Suprapubic skin (tissue), 3 donors: ENCODE results near the gene SIAH3.

Experiments used
- POLR2A ChIP-seq, 2 donors: fragments of 450-650 bp; IDR thresholded peaks; one replicate each; pipeline ENCODE4 v1.6.1; 2017; ENCODE audit warnings: antibody characterized with exemption in 2 of 2, mild to moderate bottlenecking in 2 of 2, moderate library complexity in 2 of 2
- TF ChIP-seq, protein P1 (sequence below), 2 donors: fragments of 200-600 bp in 1 of 2; fragments of 450-650 bp in 1 of 2; sonication (generic) in 1 of 2; IDR thresholded peaks; one replicate each; pipeline ENCODE4 v1.5.1; 2016 to 2019; ENCODE audit warnings: antibody characterized with exemption in 2 of 2, mild to moderate bottlenecking in 1 of 2, moderate library complexity in 1 of 2

DNA sequence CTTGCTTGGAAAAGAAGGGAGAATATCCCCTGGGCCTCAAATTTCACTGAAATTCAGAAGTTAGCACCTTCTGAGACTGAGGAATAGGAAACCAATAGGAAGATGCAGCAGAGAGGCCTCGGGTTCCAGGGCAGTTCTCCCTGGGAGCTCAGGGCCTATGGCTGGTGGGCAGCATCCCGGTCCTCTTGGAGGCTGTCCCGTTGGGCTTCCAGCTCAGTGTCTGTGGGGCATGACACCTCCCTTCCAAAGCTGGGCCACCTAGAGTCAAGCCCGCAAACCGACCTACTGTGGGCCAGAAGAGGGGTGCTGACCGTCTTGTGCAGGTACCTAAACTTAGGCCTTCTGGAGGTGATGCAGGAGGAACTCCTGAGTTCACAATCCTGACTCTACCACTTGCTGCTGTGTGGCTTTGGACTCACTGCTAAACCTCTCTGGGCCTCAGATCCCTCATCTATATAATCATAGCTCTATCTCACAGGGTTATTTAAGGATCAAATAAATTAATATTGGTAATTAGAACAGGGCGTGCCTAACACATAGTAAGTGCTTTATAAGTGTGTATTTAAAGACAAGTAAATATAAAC, 17.1 kb downstream of the SIAH3 start:
- TF ChIP-seq, protein P1, sequence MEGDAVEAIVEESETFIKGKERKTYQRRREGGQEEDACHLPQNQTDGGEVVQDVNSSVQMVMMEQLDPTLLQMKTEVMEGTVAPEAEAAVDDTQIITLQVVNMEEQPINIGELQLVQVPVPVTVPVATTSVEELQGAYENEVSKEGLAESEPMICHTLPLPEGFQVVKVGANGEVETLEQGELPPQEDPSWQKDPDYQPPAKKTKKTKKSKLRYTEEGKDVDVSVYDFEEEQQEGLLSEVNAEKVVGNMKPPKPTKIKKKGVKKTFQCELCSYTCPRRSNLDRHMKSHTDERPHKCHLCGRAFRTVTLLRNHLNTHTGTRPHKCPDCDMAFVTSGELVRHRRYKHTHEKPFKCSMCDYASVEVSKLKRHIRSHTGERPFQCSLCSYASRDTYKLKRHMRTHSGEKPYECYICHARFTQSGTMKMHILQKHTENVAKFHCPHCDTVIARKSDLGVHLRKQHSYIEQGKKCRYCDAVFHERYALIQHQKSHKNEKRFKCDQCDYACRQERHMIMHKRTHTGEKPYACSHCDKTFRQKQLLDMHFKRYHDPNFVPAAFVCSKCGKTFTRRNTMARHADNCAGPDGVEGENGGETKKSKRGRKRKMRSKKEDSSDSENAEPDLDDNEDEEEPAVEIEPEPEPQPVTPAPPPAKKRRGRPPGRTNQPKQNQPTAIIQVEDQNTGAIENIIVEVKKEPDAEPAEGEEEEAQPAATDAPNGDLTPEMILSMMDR (IDR thresholded peaks at IDR 0.05) = no peak
- no peak for TF ChIP-seq POLR2A (IDR thresholded peaks at IDR 0.05)
